Stimulated activated CD8-positive, alpha-beta memory T cell treated with anti-CD3 and anti-CD28 coated beads, Interleukin-15, amount 100 ng/mL, for 4 hours (primary cell): ENCODE data around the gene GRIFIN.

Source experiments
- DNase-seq, 2 donors: peaks; one replicate each; pipeline ENCODE4 v3.0.0-alpha.2; 2020; ENCODE audit warnings: low read depth in 2 of 2

Gene GRIFIN

GRCh38 chr7:2512713-2513112 is 36.5 kb upstream of the GRIFIN start:
- no peak for DNase-seq

GRCh38 chr7:2512179-2512661 is 36.0 kb upstream of the GRIFIN start:
- no peak for DNase-seq

- DNase-seq = no peak
Observed at GRCh38 chr7:2511769-2512168, 35.6 kb upstream of the GRIFIN start.

GRCh38 chr7:2510909-2511768 is 34.9 kb upstream of the GRIFIN start:
- DNase-seq = no peak

GRCh38 chr7:2510130-2510776 is 34.1 kb upstream of the GRIFIN start:
- no peak for DNase-seq

GRCh38 chr7:2509298-2509906 is 33.2 kb upstream of the GRIFIN start:
- DNase-seq = no peak

GRCh38 chr7:2508327-2509215 is 32.4 kb upstream of the GRIFIN start:
- peak; percentile 53 to 58 for DNase-seq

- DNase-seq = no peak
Observed at GRCh38 chr7:2507917-2508306, 31.7 kb upstream of the GRIFIN start.

GRCh38 chr7:2507208-2507916 is 31.2 kb upstream of the GRIFIN start:
- no peak for DNase-seq

GRCh38 chr7:2505401-2505800 is 29.2 kb upstream of the GRIFIN start:
- no peak for DNase-seq

- no peak for DNase-seq
Observed at GRCh38 chr7:2504889-2505375, 28.7 kb upstream of the GRIFIN start.

- DNase-seq = no peak
Observed at GRCh38 chr7:2504128-2504888, 28.1 kb upstream of the GRIFIN start.

GRCh38 chr7:2503056-2503941 is 27.1 kb upstream of the GRIFIN start:
- no peak for DNase-seq

- no peak for DNase-seq
Observed at GRCh38 chr7:2502647-2502966, 26.4 kb upstream of the GRIFIN start.

- no peak for DNase-seq
Observed at GRCh38 chr7:2501947-2502646, 25.9 kb upstream of the GRIFIN start.

- DNase-seq = no peak
Observed at GRCh38 chr7:2500701-2501100, 24.5 kb upstream of the GRIFIN start.

- DNase-seq = no peak
Observed at GRCh38 chr7:2499719-2500430, 23.7 kb upstream of the GRIFIN start.

- no peak for DNase-seq
Observed at GRCh38 chr7:2499181-2499580, 23.0 kb upstream of the GRIFIN start.
